H9 (cell line): ENCODE data around the gene TMEM181. TPM values are rescaled to one million over a fixed set of nuclear protein-coding genes. Genes with fewer than 3 reads are reported as not detected.

Experiments
- DNase-seq: peaks from one replicate; pipeline ENCODE4 v3.0.0-alpha.2; 2017
- H2AFZ ChIP-seq: one replicate; pipeline ENCODE4 v1.6.1; 2013; ENCODE audit warnings: mild to moderate bottlenecking, low read length, control low read depth, moderate library complexity
- H2AK5ac ChIP-seq: 2 replicates; pipeline ENCODE4 v1.6.1; 2013; ENCODE audit warnings: low read length, control low read depth, mixed read lengths; ENCODE audit not compliant: insufficient read length
- H2BK120ac ChIP-seq: one replicate; pipeline ENCODE4 v1.6.1; 2013; ENCODE audit warnings: low read depth, mild to moderate bottlenecking, low read length, control low read depth, inconsistent platforms; ENCODE audit not compliant: poor library complexity, severe bottlenecking
- H2BK12ac ChIP-seq: 2 replicates; pipeline ENCODE4 v1.6.1; 2013; ENCODE audit warnings: low read length, control low read depth, mixed read lengths, low read depth; ENCODE audit not compliant: insufficient read length
- H2BK15ac ChIP-seq: 2 replicates; pipeline ENCODE4 v1.6.1; 2013; ENCODE audit warnings: low read depth, low read length, control low read depth
- H2BK20ac ChIP-seq: one replicate; pipeline ENCODE4 v1.6.1; 2013; ENCODE audit warnings: low read depth, mild to moderate bottlenecking, low read length, control low read depth, inconsistent platforms; ENCODE audit not compliant: poor library complexity, severe bottlenecking
- H2BK5ac ChIP-seq: 2 replicates; pipeline ENCODE4 v1.6.1; 2013; ENCODE audit warnings: low read length, control low read depth, mixed read lengths; ENCODE audit not compliant: insufficient read length
- H3K14ac ChIP-seq: 2 replicates; pipeline ENCODE4 v1.6.1; 2013; ENCODE audit warnings: low read length, control low read depth; ENCODE audit not compliant: insufficient read depth
- H3K18ac ChIP-seq: 2 replicates; pipeline ENCODE4 v1.6.1; 2013; ENCODE audit warnings: low read depth, mild to moderate bottlenecking, mixed read lengths, low read length, control low read depth; ENCODE audit not compliant: insufficient read length
- H3K23ac ChIP-seq: 2 replicates; pipeline ENCODE4 v1.6.1; 2013; ENCODE audit warnings: low read length, control low read depth, mixed read lengths, low read depth; ENCODE audit not compliant: insufficient read length
- H3K23me2 ChIP-seq: 2 replicates; pipeline ENCODE4 v1.6.1; 2013; ENCODE audit warnings: low read depth, mild to moderate bottlenecking, mixed read lengths, low read length, control low read depth; ENCODE audit not compliant: insufficient read length, poor library complexity, severe bottlenecking
- H3K27ac ChIP-seq: 2 replicates; pipeline ENCODE4 v1.5.1; 2013; ENCODE audit warnings: low read length, control low read depth, mixed read lengths, low read depth; ENCODE audit not compliant: insufficient read length
- H3K27me3 ChIP-seq: 2 replicates; pipeline ENCODE4 v1.6.1; 2013; ENCODE audit warnings: low read length, control low read depth, inconsistent platforms; ENCODE audit not compliant: insufficient read depth
- H3K4ac ChIP-seq: 2 replicates; pipeline ENCODE4 v1.6.1; 2013; ENCODE audit warnings: low read depth, mild to moderate bottlenecking, control low read depth, inconsistent platforms, low read length, moderate library complexity
- H3K4me1 ChIP-seq: 2 replicates; pipeline ENCODE4 v1.6.1; 2013; ENCODE audit warnings: low read length, control low read depth, inconsistent platforms; ENCODE audit not compliant: insufficient read depth
- H3K4me2 ChIP-seq: 2 replicates; pipeline ENCODE4 v1.6.1; 2013; ENCODE audit warnings: low read length, control low read depth, mixed read lengths; ENCODE audit not compliant: insufficient read length, insufficient read depth
- H3K56ac ChIP-seq: 2 replicates; pipeline ENCODE4 v1.6.1; 2013; ENCODE audit warnings: low read depth, mild to moderate bottlenecking, mixed read lengths, low read length, control low read depth; ENCODE audit not compliant: insufficient read length
- H3K79me1 ChIP-seq: 2 replicates; pipeline ENCODE4 v1.6.1; 2013; ENCODE audit warnings: low read depth, mild to moderate bottlenecking, moderate library complexity, low read length, control low read depth, inconsistent platforms; ENCODE audit not compliant: insufficient read depth, poor library complexity, severe bottlenecking
- H3K79me2 ChIP-seq: 2 replicates; pipeline ENCODE4 v1.6.1; 2013; ENCODE audit warnings: low read length, control low read depth, inconsistent platforms; ENCODE audit not compliant: insufficient read depth
- H3K9ac ChIP-seq: 2 replicates; pipeline ENCODE4 v1.6.1; 2013; ENCODE audit warnings: low read length, control low read depth, mixed read lengths; ENCODE audit not compliant: insufficient read length; ENCODE audit errors: extremely low read depth
- H3K9me3 ChIP-seq: one replicate; pipeline ENCODE4 v1.6.1; 2013; ENCODE audit warnings: low read depth, low read length, inconsistent platforms; ENCODE audit not compliant: control insufficient read depth
- H3T11ph ChIP-seq: one replicate; pipeline ENCODE4 v1.6.1; 2013; ENCODE audit warnings: mild to moderate bottlenecking, low read length, control low read depth, inconsistent platforms
- H4K20me1 ChIP-seq: one replicate; pipeline ENCODE4 v1.6.1; 2013; ENCODE audit not compliant: control insufficient read depth, insufficient read length, insufficient read depth
- H4K5ac ChIP-seq: 2 replicates; pipeline ENCODE4 v1.6.1; 2013; ENCODE audit warnings: low read depth, mild to moderate bottlenecking, mixed read lengths, low read length, control low read depth; ENCODE audit not compliant: insufficient read length
- H4K8ac ChIP-seq: replicated peaks from 2 replicates; pipeline ENCODE4 v1.6.1; 2013; ENCODE audit warnings: low read length, control low read depth, mixed read lengths, low read depth; ENCODE audit not compliant: insufficient read length
- H4K91ac ChIP-seq: 2 replicates; pipeline ENCODE4 v1.6.1; 2013; ENCODE audit warnings: low read depth, mild to moderate bottlenecking, moderate library complexity, mixed read lengths, low read length, control low read depth; ENCODE audit not compliant: insufficient read length
- H3K27ac Mint-ChIP-seq, 3 experiments: 2 replicates in 2 of 3; 3 replicates in 1 of 3; pipeline ENCODE4 v1.8.0; 2020 to 2021; ENCODE audit warnings: mixed read lengths in 3 of 3, mild to moderate bottlenecking in 1 of 3, moderate library complexity in 1 of 3
- H3K27me3 Mint-ChIP-seq: 2 replicates; pipeline ENCODE4 v1.8.0; 2021; ENCODE audit warnings: low read depth, mild to moderate bottlenecking, moderate library complexity, mixed read lengths
- H3K36me3 Mint-ChIP-seq, 3 experiments: 2 replicates in 2 of 3; 3 replicates in 1 of 3; pipeline ENCODE4 v1.8.0; 2020 to 2021; ENCODE audit warnings: low read depth in 3 of 3, mixed read lengths in 3 of 3; ENCODE audit not compliant: insufficient read depth in 1 of 3
- H3K4me1 Mint-ChIP-seq, 2 experiments: 2 replicates each; pipeline ENCODE4 v1.8.0; 2020; ENCODE audit warnings: mixed read lengths in 2 of 2
- H3K4me3 Mint-ChIP-seq, 2 experiments: 2 replicates in 1 of 2; 3 replicates in 1 of 2; pipeline ENCODE4 v1.8.0; 2020 to 2021; ENCODE audit warnings: mild to moderate bottlenecking in 2 of 2, mixed read lengths in 2 of 2, moderate library complexity in 1 of 2
- H3K9me3 Mint-ChIP-seq, 2 experiments: 2 replicates in 1 of 2; 3 replicates in 1 of 2; pipeline ENCODE4 v1.8.0; 2020; ENCODE audit warnings: mild to moderate bottlenecking in 2 of 2, mixed read lengths in 2 of 2, moderate library complexity in 1 of 2
- WGBS: extraction: QIAGEN DNeasy Blood & Tissue Kit; methylation state at CpG from one replicate; pipeline ENCODE4 v1.1.7; 2013; ENCODE audit warnings: missing lambda C conversion rate, low lambda C conversion rate, mixed read lengths; ENCODE audit not compliant: insufficient read length; ENCODE audit errors: extremely low coverage; 5-methylcytosine and 5-hydroxymethylcytosine counted together
- total RNA-seq: library from RNA; stranded (reverse); gene quantifications from 2 replicates; pipeline ENCODE4 v1.2.1, GENCODE V29; 2021
- TF ChIP-seq, protein P1 (sequence below): fragments of 200-600 bp; sonication (generic); conservative IDR thresholded peaks from 3 replicates; pipeline ENCODE4 v1.8.0; 2021; ENCODE audit warnings: antibody characterized with exemption, mild to moderate bottlenecking

TMEM181 gene
- total RNA-seq, 1 experiment from 2014 or later: 24.4 TPM

- H3K79me1 ChIP-seq: no peaks in the 10 kb centered on the region
- H3K56ac ChIP-seq: no peak overlapping the region
- H2BK5ac ChIP-seq: no peak overlapping the region
- no peaks in the 10 kb centered on the region for H3K4me1 ChIP-seq
- Mint-ChIP-seq H3K27me3 (no peaks in the 10 kb centered on the region), H3K9me3 (no peaks in the 10 kb centered on the region), H3K4me3 (no peak overlapping the region), H3K36me3 (peaks cover 23 to 71% (median 49%) of the 10 kb centered on the region in 3 experiments; a peak in 6 of 7 replicates), H3K27ac (peak overlapping the region; percentile 21 to 92 (median 47); a peak in 3 of 7 replicates), H3K4me1 (peaks cover 15 to 21% of the 10 kb centered on the region in 2 experiments)
- no peaks in the 10 kb centered on the region for H4K20me1 ChIP-seq
- no peak overlapping the region for H2AK5ac ChIP-seq
- H3K18ac ChIP-seq: no peak overlapping the region
- no peak overlapping the region for H3K23ac ChIP-seq
- no peak overlapping the region for H4K91ac ChIP-seq
- H2BK20ac ChIP-seq: no peak overlapping the region
- no peak overlapping the region for H2BK120ac ChIP-seq
- H3K27ac ChIP-seq: no peak overlapping the region
- H4K5ac ChIP-seq: peak overlapping the region; percentile 53
- no peaks in the 10 kb centered on the region for H3K27me3 ChIP-seq
- no peak overlapping the region for H3K4me2 ChIP-seq
- no peaks in the 10 kb centered on the region for H3K79me2 ChIP-seq
- no peak overlapping the region for H3T11ph ChIP-seq
- H2BK12ac ChIP-seq: no peak overlapping the region
- H3K4ac ChIP-seq: no peak overlapping the region
- H3K9me3 ChIP-seq: no peaks in the 10 kb centered on the region
- H2BK15ac ChIP-seq: no peak overlapping the region
- peak overlapping the region; percentile 34 for H3K9ac ChIP-seq
- WGBS: no CpG with 5 or more reads among the region's 20 CpGs
- H3K23me2 ChIP-seq: no peaks in the 10 kb centered on the region
- H3K14ac ChIP-seq: no peak overlapping the region
- no peak overlapping the region for H2AFZ ChIP-seq
- H4K8ac ChIP-seq: no peak overlapping the region
- TF ChIP-seq, protein P1, sequence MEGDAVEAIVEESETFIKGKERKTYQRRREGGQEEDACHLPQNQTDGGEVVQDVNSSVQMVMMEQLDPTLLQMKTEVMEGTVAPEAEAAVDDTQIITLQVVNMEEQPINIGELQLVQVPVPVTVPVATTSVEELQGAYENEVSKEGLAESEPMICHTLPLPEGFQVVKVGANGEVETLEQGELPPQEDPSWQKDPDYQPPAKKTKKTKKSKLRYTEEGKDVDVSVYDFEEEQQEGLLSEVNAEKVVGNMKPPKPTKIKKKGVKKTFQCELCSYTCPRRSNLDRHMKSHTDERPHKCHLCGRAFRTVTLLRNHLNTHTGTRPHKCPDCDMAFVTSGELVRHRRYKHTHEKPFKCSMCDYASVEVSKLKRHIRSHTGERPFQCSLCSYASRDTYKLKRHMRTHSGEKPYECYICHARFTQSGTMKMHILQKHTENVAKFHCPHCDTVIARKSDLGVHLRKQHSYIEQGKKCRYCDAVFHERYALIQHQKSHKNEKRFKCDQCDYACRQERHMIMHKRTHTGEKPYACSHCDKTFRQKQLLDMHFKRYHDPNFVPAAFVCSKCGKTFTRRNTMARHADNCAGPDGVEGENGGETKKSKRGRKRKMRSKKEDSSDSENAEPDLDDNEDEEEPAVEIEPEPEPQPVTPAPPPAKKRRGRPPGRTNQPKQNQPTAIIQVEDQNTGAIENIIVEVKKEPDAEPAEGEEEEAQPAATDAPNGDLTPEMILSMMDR: no peak
- no peak for DNase-seq
Measured at GRCh38 chr6:158627168-158627939, 67.5 kb downstream of the TMEM181 start.
